DOHH2 (cell line): ENCODE measurements around the gene KCNK3.

Source experiments
- H3F3A ChIP-seq: fragments of 200-600 bp; sonication (generic), shearing (Covaris generic); 2 replicates; pipeline ENCODE4 v1.6.0; 2016; ENCODE audit warnings: antibody characterized with exemption, mild to moderate bottlenecking; ENCODE audit not compliant: control insufficient read depth, insufficient read depth
- H3K27ac ChIP-seq: fragments of 200-600 bp; sonication (generic); 2 replicates; pipeline ENCODE4 v1.5.1; 2014; ENCODE audit warnings: low read depth, mild to moderate bottlenecking, low read length, moderate library complexity
- H3K27me3 ChIP-seq: fragments of 200-600 bp; sonication (generic); 2 replicates; pipeline ENCODE4 v1.6.1; 2014; ENCODE audit warnings: mild to moderate bottlenecking, low read length, mixed read lengths; ENCODE audit not compliant: control insufficient read depth
- H3K36me3 ChIP-seq: fragments of 200-600 bp; sonication (generic); 2 replicates; pipeline ENCODE4 v1.6.1; 2014; ENCODE audit warnings: mild to moderate bottlenecking, low read length, moderate library complexity, mixed read lengths; ENCODE audit not compliant: control insufficient read depth
- H3K4me1 ChIP-seq: fragments of 200-600 bp; sonication (generic); 2 replicates; pipeline ENCODE4 v1.6.1; 2014; ENCODE audit warnings: mild to moderate bottlenecking, low read length, mixed read lengths; ENCODE audit not compliant: control insufficient read depth
- H3K4me2 ChIP-seq: fragments of 200-600 bp; sonication (generic); 2 replicates; pipeline ENCODE4 v1.6.0; 2014; ENCODE audit warnings: mild to moderate bottlenecking, low read length, moderate library complexity
- H3K4me3 ChIP-seq: fragments of 200-600 bp; sonication (generic); 2 replicates; pipeline ENCODE4 v1.5.1; 2014; ENCODE audit warnings: mild to moderate bottlenecking, low read length, mixed read lengths
- H3K79me2 ChIP-seq: fragments of 200-600 bp; sonication (generic); 2 replicates; pipeline ENCODE4 v1.6.1; 2014; ENCODE audit warnings: mild to moderate bottlenecking, low read length, mixed read lengths; ENCODE audit not compliant: control insufficient read depth
- H3K9me2 ChIP-seq: fragments of 200-600 bp; sonication (generic); replicated peaks from 2 replicates; pipeline ENCODE4 v1.6.1; 2014; ENCODE audit warnings: mild to moderate bottlenecking, low read length, mixed read lengths; ENCODE audit not compliant: control insufficient read depth
- H3K9me3 ChIP-seq: fragments of 200-600 bp; sonication (generic); 2 replicates; pipeline ENCODE4 v1.6.1; 2014; ENCODE audit warnings: antibody characterized with exemption, low read length, mixed read lengths; ENCODE audit not compliant: control insufficient read depth, insufficient read depth
- H4K20me1 ChIP-seq: fragments of 200-600 bp; sonication (generic); 2 replicates; pipeline ENCODE4 v1.6.0; 2014; ENCODE audit warnings: low read depth, mild to moderate bottlenecking, antibody characterized with exemption, low read length, moderate library complexity; ENCODE audit not compliant: control insufficient read depth, insufficient read depth
- EZH2phosphoT487 ChIP-seq: fragments of 200-600 bp; sonication (generic); IDR thresholded peaks from 2 replicates; pipeline ENCODE4 v1.6.1; 2017; ENCODE audit warnings: borderline replicate concordance, mild to moderate bottlenecking, antibody characterized with exemption, low read length, moderate library complexity, mixed read lengths
- TF ChIP-seq, protein P1 (sequence below): fragments of 200-600 bp; sonication (generic); IDR thresholded peaks from one replicate; pipeline ENCODE4 v1.5.1; 2014; ENCODE audit warnings: antibody characterized with exemption, mild to moderate bottlenecking, low read depth, low read length; ENCODE audit not compliant: poor library complexity, severe bottlenecking

Gene KCNK3

GRCh38 chr2:26733413-26733812, 40.9 kb downstream of the KCNK3 start:
- no peaks in the 10 kb centered on the region for H3F3A ChIP-seq
- H3K79me2 ChIP-seq: no peaks in the 10 kb centered on the region
- no peaks in the 10 kb centered on the region for H3K4me1 ChIP-seq
- no peaks in the 10 kb centered on the region for H3K27me3 ChIP-seq
- no peaks in the 10 kb centered on the region for H3K36me3 ChIP-seq
- H4K20me1 ChIP-seq: no peaks in the 10 kb centered on the region
- H3K4me3 ChIP-seq: no peak overlapping the region
- H3K27ac ChIP-seq: no peak overlapping the region
- no peaks in the 10 kb centered on the region for H3K9me2 ChIP-seq
- no peaks in the 10 kb centered on the region for H3K9me3 ChIP-seq
- TF ChIP-seq, protein P1, sequence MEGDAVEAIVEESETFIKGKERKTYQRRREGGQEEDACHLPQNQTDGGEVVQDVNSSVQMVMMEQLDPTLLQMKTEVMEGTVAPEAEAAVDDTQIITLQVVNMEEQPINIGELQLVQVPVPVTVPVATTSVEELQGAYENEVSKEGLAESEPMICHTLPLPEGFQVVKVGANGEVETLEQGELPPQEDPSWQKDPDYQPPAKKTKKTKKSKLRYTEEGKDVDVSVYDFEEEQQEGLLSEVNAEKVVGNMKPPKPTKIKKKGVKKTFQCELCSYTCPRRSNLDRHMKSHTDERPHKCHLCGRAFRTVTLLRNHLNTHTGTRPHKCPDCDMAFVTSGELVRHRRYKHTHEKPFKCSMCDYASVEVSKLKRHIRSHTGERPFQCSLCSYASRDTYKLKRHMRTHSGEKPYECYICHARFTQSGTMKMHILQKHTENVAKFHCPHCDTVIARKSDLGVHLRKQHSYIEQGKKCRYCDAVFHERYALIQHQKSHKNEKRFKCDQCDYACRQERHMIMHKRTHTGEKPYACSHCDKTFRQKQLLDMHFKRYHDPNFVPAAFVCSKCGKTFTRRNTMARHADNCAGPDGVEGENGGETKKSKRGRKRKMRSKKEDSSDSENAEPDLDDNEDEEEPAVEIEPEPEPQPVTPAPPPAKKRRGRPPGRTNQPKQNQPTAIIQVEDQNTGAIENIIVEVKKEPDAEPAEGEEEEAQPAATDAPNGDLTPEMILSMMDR: no peak
- no peak for TF ChIP-seq EZH2phosphoT487
- no peak overlapping the region for H3K4me2 ChIP-seq

DNA sequence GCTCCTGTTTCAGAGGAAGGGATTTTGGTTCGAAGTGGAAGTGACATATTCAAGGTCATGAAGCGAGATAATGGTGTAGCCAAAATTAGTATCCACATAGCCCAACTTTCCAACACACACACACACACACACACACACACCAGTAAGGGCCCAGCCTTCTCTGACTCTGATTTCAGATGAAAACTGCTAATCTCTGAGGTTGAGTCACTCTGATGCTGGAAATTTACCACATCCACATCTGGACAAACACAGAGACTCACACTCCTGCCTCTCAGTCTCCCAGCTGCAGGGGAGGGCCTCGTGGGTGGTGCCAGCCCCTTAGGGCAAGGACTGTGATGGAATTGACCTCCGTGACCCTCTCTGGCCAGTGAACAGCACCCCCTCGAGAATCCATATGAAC, 42.6 kb downstream of the KCNK3 start:
- TF ChIP-seq, protein P1: no peak
- TF ChIP-seq EZH2phosphoT487: no peak
- H3K4me2 ChIP-seq: no peak overlapping the region
- no peak overlapping the region for H3K27ac ChIP-seq
- no peak overlapping the region for H3K4me3 ChIP-seq
- H3K36me3 ChIP-seq: no peaks in the 10 kb centered on the region
- H3K79me2 ChIP-seq: no peaks in the 10 kb centered on the region
- H3F3A ChIP-seq: no peaks in the 10 kb centered on the region
- no peaks in the 10 kb centered on the region for H3K4me1 ChIP-seq
- no peaks in the 10 kb centered on the region for H3K9me2 ChIP-seq
- H3K27me3 ChIP-seq: no peaks in the 10 kb centered on the region
- no peaks in the 10 kb centered on the region for H4K20me1 ChIP-seq
- no peaks in the 10 kb centered on the region for H3K9me3 ChIP-seq

GRCh38 chr2:26735883-26736588, 43.5 kb downstream of the KCNK3 start:
- no peaks in the 10 kb centered on the region for H3K9me2 ChIP-seq
- peaks cover 2% of the 10 kb centered on the region; the same call in 1 of the 2 replicates for H3K4me1 ChIP-seq
- H4K20me1 ChIP-seq: no peaks in the 10 kb centered on the region
- H3F3A ChIP-seq: no peaks in the 10 kb centered on the region
- no peak overlapping the region for H3K4me2 ChIP-seq
- H3K27me3 ChIP-seq: no peaks in the 10 kb centered on the region
- H3K4me3 ChIP-seq: no peak overlapping the region
- TF ChIP-seq, protein P1: no peak
- H3K36me3 ChIP-seq: no peaks in the 10 kb centered on the region
- no peak overlapping the region for H3K27ac ChIP-seq
- H3K9me3 ChIP-seq: no peaks in the 10 kb centered on the region
- no peaks in the 10 kb centered on the region for H3K79me2 ChIP-seq
